B cell (primary cell): ENCODE measurements around the gene HDLBP. TPM values are rescaled to one million over a fixed set of nuclear protein-coding genes. Genes with fewer than 3 reads are reported as not detected.

Experiments
- ATAC-seq: fragments of 200-7000 bp; cut with Tn5 transposase; one replicate; pipeline ENCODE4 v1.10.0; 2021; ENCODE audit warnings: low read depth, mild to moderate bottlenecking, moderate number of reproducible peaks, moderate library complexity
- CTCF ChIA-PET: fragments of 350-600 bp; sonication (Branson Sonifier 250); formaldehyde crosslinking; loops from one replicate; lab custom pipeline; 2021; ENCODE audit warnings: antibody characterized with exemption, inconsistent platforms; lab: Charles Lee
- POLR2A ChIA-PET: fragments of 350-600 bp; sonication (Branson Sonifier 250); formaldehyde crosslinking; loops from one replicate; lab custom pipeline; 2021; ENCODE audit warnings: antibody characterized with exemption; lab: Charles Lee
- DNase-seq: peaks from one replicate; pipeline ENCODE4 v3.0.0; 2013
- H2AFZ ChIP-seq: 2 replicates; pipeline ENCODE4 v1.6.1; 2012; ENCODE audit warnings: mild to moderate bottlenecking, low read depth, low read length; ENCODE audit not compliant: insufficient read depth, poor library complexity, severe bottlenecking
- H3K27ac ChIP-seq, 2 donors: 1 replicate in 1 of 2; 2 replicates in 1 of 2; pipeline ENCODE4 v1.5.1; 2012 to 2013; ENCODE audit warnings: low read length in 2 of 2, mild to moderate bottlenecking in 2 of 2, moderate library complexity in 1 of 2
- H3K27me3 ChIP-seq, 4 experiments: fragments of 200-600 bp in 1 of 4; sonication (generic) in 1 of 4; replicated peaks in 1 of 4; 1 replicate in 2 of 4; 2 replicates in 2 of 4; pipeline versions ENCODE4 v1.6.1 to v1.7.0; 2013 to 2016; ENCODE audit warnings: low read length in 3 of 4, mild to moderate bottlenecking in 2 of 4, mixed read lengths in 1 of 4, moderate library complexity in 1 of 4; ENCODE audit not compliant: insufficient read depth in 4 of 4, control insufficient read depth in 3 of 4; ENCODE audit errors: control extremely low read depth in 1 of 4
- H3K36me3 ChIP-seq, 2 experiments: replicated peaks in 1 of 2; 1 replicate in 1 of 2; 2 replicates in 1 of 2; pipeline versions ENCODE4 v1.6.1 to v1.7.1; 2013; ENCODE audit warnings: low read length in 1 of 2; ENCODE audit not compliant: insufficient read depth in 2 of 2, control insufficient read depth in 1 of 2; ENCODE audit errors: control extremely low read depth in 1 of 2, extremely low read depth in 1 of 2
- H3K4me1 ChIP-seq, 2 donors: fragments of 200-600 bp in 1 of 2; sonication (generic) in 1 of 2; 1 replicate in 1 of 2; 2 replicates in 1 of 2; pipeline versions ENCODE4 v1.5.1 to v1.6.1; 2013 to 2017; ENCODE audit warnings: low read length in 2 of 2; ENCODE audit not compliant: control insufficient read depth in 2 of 2, insufficient read depth in 2 of 2
- H3K4me2 ChIP-seq: replicated peaks from 2 replicates; pipeline ENCODE3; 2012; ENCODE audit warnings: mild to moderate bottlenecking, low read depth, low read length; ENCODE audit not compliant: poor library complexity, severe bottlenecking
- H3K4me3 ChIP-seq, 5 experiments: fragments of 200-600 bp in 1 of 5; sonication (generic) in 1 of 5; 1 replicate in 3 of 5; 2 replicates in 2 of 5; pipeline versions ENCODE4 v1.5.1 to v1.7.0; 2011 to 2016; ENCODE audit warnings: low read length in 4 of 5, mild to moderate bottlenecking in 4 of 5, low read depth in 2 of 5, control low read depth in 1 of 5, moderate library complexity in 1 of 5; ENCODE audit not compliant: insufficient read depth in 1 of 5; ENCODE audit errors: control extremely low read depth in 1 of 5, extremely low read depth in 1 of 5
- H3K79me2 ChIP-seq: fragments of 200-600 bp; sonication (generic); one replicate; pipeline ENCODE4 v1.6.0; 2016; ENCODE audit warnings: low read length; ENCODE audit not compliant: control insufficient read depth, insufficient read depth
- H3K9ac ChIP-seq: fragments of 200-600 bp; sonication (generic); 2 replicates; pipeline ENCODE4 v1.6.1; 2017; ENCODE audit warnings: mild to moderate bottlenecking, low read length, moderate library complexity
- H3K9me3 ChIP-seq, 3 donors: one replicate each; pipeline versions ENCODE4 v1.6.1 to v1.7.1; 2013; ENCODE audit warnings: low read length in 2 of 3; ENCODE audit not compliant: control insufficient read depth in 2 of 3, insufficient read depth in 1 of 3; ENCODE audit errors: control extremely low read depth in 1 of 3
- H4K20me1 ChIP-seq: 2 replicates; pipeline ENCODE4 v1.6.0; 2012; ENCODE audit warnings: mild to moderate bottlenecking, low read length; ENCODE audit not compliant: insufficient read depth, control insufficient read depth, poor library complexity, severe bottlenecking
- H3K27ac Mint-ChIP-seq: one replicate; pipeline ENCODE4 v1.8.0; 2021; ENCODE audit warnings: mixed read lengths
- H3K27me3 Mint-ChIP-seq: one replicate; pipeline ENCODE4 v1.8.0; 2021; ENCODE audit warnings: mixed read lengths
- H3K4me1 Mint-ChIP-seq: one replicate; pipeline ENCODE4 v1.8.0; 2021; ENCODE audit warnings: mixed read lengths
- H3K4me3 Mint-ChIP-seq: one replicate; pipeline ENCODE4 v1.8.0; 2021; ENCODE audit warnings: mixed read lengths
- H3K9me3 Mint-ChIP-seq: one replicate; pipeline ENCODE4 v1.8.0; 2022; ENCODE audit warnings: mixed read lengths; ENCODE audit not compliant: insufficient read depth
- CTCF ChIP-seq: fragments of 200-600 bp; IDR thresholded peaks from one replicate; pipeline ENCODE4 v1.8.0; 2022; ENCODE audit warnings: antibody characterized with exemption, mild to moderate bottlenecking
- EZH2 ChIP-seq: IDR thresholded peaks from 2 replicates; pipeline ENCODE4 v1.6.1; 2012; ENCODE audit warnings: borderline replicate concordance, low read depth, mild to moderate bottlenecking, moderate library complexity, low read length; ENCODE audit not compliant: insufficient read depth, poor library complexity, severe bottlenecking
- WGBS: methylation state at CpG from one replicate; pipeline ENCODE4 v1.1.5; 2013; ENCODE audit warnings: missing lambda C conversion rate; ENCODE audit not compliant: insufficient coverage; 5-methylcytosine and 5-hydroxymethylcytosine counted together
- intact Hi-C: fragments of 100-400 bp; cut with micrococcal nuclease; formaldehyde crosslinking; loops from one replicate; pipeline ENCODE4 v1.10.0; 2022
- polyA plus RNA-seq: library from polyadenylated mRNA; depleted of rRNA; stranded (reverse); fragments of >200 nt; gene quantifications from 2 replicates; pipeline ENCODE4 v1.2.3, GENCODE V29; 2012
- total RNA-seq, 2 donors: library from RNA; stranded (reverse); fragments of 120-200 nt in 1 of 2; gene quantifications; 1 replicate in 1 of 2; 2 replicates in 1 of 2; pipeline versions ENCODE4 v1.2.3 to v1.2.4, GENCODE V29; 2013 to 2022

Gene HDLBP
- total and polyA plus RNA-seq, 2 donors (not counting 1 experiment from before 2014, with no cell fraction given), result 55.1 to 127 TPM

DNA sequence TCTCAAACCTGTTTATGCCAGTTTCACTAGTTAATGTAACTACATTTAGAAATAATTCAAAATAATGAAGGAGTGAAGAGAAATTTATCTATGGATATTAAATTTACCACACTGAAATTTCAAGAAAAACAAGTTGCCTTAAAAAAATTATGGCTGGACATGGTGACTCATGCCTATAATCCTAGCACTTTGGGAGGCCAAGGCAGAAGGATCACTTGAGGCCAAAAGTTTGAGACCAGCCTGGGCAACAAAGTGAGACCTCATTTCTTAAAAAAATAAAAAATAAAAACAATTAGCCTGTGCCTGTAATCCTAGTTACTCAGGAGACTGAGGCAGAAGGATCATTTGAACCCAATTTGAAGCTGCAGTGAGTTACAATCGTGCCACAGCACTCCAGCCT, 29.9 kb downstream of the HDLBP start:
- ChIA-PET CTCF (no interaction called here), POLR2A (no interaction called here)
- Histone ChIP-seq H3K9ac (no peak overlapping the region), H3K27ac (no peak overlapping the region), H3K4me1 (peaks cover 0 to 4% of the 10 kb centered on the region in 2 donors), H3K36me3 (peaks cover 0 to 2% of the 10 kb centered on the region in 2 experiments), H2AFZ (no peak overlapping the region), H3K9me3 (no peaks in the 10 kb centered on the region), H3K27me3 (no peaks in the 10 kb centered on the region), H4K20me1 (peaks cover 50% of the 10 kb centered on the region), H3K79me2 (peaks cover 74% of the 10 kb centered on the region), H3K4me2 (no peak overlapping the region), H3K4me3 (no peak overlapping the region)
- intact Hi-C loops, result no loop called here
- no peak for DNase-seq
- H3K27ac Mint-ChIP-seq, result no peak overlapping the region
- ATAC-seq, result no peak
- no peak for TF ChIP-seq EZH2
- TF ChIP-seq CTCF, result no peak
- H3K9me3 Mint-ChIP-seq, result no peaks in the 10 kb centered on the region
- no peaks in the 10 kb centered on the region for H3K27me3 Mint-ChIP-seq
- H3K4me3 Mint-ChIP-seq, result no peak overlapping the region
- peaks cover 22% of the 10 kb centered on the region for H3K4me1 Mint-ChIP-seq
- WGBS, result no CpG with 5 or more reads among the region's 1 CpG

DNA sequence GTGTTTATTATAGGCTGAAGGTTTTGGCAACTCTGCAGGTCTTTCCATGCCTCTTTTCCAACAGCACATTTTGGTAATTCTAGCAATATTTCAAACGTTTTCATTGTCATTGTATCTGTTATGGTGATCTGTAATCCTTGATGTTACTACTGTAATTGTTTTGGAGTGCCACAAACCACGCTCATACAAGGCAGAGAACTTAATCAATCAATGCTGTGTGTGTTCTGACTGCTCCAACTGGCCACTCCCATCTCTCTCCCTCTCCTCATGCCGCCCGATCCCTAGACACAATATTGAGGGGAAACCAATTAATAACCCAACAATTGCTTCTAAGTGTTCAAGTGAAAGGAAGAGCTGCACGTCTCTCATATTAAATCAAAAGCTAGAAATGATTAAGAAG, 32.9 kb downstream of the HDLBP start:
- WGBS, result no CpG with 5 or more reads among the region's 5 CpGs
- Histone ChIP-seq H3K27ac (no peak overlapping the region), H3K9me3 (no peaks in the 10 kb centered on the region), H3K4me2 (no peak overlapping the region), H2AFZ (no peak overlapping the region), H3K36me3 (peaks cover 0 to 2% of the 10 kb centered on the region in 2 experiments), H4K20me1 (peaks cover 37% of the 10 kb centered on the region), H3K79me2 (peaks cover 69% of the 10 kb centered on the region), H3K4me1 (no peaks in the 10 kb centered on the region), H3K27me3 (no peaks in the 10 kb centered on the region), H3K9ac (no peak overlapping the region), H3K4me3 (no peak overlapping the region)
- no peak overlapping the region for H3K27ac Mint-ChIP-seq
- TF ChIP-seq EZH2 (no peak), CTCF (no peak)
- DNase-seq, result no peak
- H3K4me3 Mint-ChIP-seq, result no peak overlapping the region
- intact Hi-C loops, result no loop called here
- no peaks in the 10 kb centered on the region for H3K9me3 Mint-ChIP-seq
- no peak for ATAC-seq
- no peaks in the 10 kb centered on the region for H3K27me3 Mint-ChIP-seq
- ChIA-PET CTCF (no interaction called here), POLR2A (no interaction called here)
- peaks cover 11% of the 10 kb centered on the region for H3K4me1 Mint-ChIP-seq
